ENCODE measurements around the gene CD6. TPM values are rescaled to one million over a fixed set of nuclear protein-coding genes. Genes with fewer than 3 reads are reported as not detected.

Gene CD6
- total RNA-seq, 2 donors from 2014 or later, result 0.65 to 1.2 TPM

DNA sequence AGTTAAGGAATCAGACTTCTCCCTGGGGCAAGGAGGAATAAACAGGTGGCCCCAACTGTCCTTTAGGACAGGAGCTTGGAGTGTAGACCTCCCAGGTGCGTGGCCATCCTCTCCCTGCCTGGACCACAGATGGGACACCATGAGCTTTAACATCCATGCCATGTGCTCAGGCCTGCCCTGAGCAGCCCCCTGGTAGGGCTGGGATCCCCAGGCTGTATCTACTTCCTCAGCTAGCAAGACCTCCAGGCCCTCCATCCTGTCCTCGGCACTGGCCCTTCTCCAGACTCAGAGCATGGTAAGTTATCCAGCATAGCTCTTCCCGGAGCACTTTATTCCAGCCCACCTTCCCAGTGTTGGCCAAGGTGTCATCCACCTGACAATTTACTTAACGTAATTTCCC lies 5.7 kb downstream of the CD6 start:
- ATAC-seq (no peak), DNase-seq (no peak)
- intact Hi-C loops (cut with DNase I), result no loop called here

DNA sequence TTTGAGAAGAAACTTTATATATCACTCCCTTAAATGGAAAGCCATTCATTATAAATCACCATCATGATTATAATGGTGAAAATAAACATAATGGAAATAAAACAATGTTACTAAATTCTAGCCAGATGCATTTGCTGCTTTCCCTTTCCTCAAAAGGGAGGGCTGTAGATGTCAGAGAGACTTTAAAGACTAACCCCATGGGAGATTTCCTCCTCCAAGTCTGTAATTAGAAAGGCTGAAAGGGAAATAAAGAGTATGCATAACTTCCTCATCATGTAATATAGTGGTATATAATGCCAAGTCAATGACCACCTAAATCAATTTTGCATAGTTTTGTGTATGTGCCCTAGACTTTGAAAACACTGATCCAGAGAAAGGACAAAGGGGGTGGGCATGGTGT lies 6.4 kb downstream of the CD6 start:
- intact Hi-C loops (cut with DNase I), result no loop called here
- DNase-seq (no peak), ATAC-seq (no peak)

DNA sequence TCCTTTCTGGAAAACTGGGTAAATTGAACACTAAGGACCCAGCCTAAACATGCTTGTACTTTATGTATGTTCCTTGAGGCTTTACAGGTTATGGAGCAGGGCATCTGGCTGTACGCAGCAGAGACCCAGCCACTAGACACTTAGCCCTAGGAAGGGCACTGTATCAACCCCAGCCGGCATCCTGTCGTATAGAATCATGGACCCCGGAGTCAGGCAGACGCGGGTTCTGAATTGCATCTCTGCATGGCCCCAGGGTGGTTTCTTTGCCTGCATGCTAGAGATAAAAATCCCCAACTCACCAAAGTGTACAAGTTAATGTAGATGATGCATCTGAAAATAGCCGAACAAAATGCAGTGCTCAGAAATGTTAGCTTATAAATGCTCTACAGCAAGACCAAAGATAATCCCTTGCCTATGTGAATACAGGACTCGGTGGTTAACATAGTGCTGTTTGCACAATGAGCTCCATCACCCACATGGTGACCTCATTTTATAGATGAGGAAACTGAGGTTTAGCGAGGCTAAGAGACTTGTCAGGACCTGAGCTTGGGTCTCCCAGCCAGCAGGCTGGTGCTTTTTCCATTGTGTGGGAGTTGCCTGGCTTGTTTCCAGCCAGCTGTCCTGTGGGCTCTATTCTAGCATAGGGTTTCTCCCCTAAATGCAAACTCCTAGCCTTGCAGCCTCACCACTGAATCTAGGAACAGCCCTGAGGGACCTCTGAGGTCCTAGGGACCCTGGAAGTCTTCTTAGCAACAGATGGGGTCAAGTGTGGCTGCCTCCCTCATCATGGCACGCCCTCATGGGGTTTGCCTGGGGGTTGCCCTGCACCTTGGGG lies 7.3 kb downstream of the CD6 start:
- DNase-seq (no peak), ATAC-seq (no peak)
- intact Hi-C loops (cut with DNase I), result no loop called here

DNA sequence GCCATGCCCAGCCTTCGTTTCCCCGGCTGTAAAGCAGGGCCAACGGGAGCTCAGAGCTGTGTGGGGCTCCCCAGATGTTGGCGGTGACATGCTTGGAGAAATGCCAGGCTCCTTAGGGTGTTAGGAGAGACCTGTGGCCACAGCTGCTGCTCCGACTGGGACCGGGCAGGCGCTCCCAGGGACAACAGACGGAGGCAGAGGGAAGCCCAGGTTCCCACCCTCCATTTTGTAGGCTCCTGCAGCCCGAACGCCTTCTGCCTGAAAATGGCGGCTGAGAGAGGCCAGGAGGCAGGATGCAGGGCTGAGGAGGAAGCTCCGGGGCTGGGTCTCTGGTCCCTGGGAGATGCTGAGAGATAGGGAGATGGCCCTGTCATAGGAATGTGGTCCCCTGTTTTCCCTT lies 10.0 kb downstream of the CD6 start:
- intact Hi-C loops (cut with DNase I), result no loop called here
- ATAC-seq (no peak), DNase-seq (no peak)

DNA sequence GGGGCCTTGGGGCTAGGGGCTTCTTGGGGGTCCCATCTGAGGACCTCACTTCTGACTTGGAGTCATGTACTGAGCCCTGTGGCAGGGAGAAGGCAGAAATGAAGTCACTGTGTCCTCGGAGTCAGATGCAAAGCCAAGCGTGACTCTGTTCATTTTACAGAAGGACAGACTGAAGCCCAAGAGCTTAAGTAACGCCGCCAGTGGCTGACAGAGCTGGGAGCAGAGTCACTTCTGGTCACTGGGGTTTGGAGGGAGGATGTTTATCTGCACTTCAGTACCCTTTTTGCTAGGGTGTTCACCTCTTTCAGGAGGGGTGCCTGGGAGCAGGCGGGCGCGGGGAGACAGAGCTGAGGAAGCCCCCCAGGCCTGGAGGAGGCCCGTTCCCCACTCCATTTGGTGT lies 10.7 kb downstream of the CD6 start:
- no peak for DNase-seq
- intact Hi-C loops (cut with DNase I), result no loop called here
- ATAC-seq, result no peak

DNA sequence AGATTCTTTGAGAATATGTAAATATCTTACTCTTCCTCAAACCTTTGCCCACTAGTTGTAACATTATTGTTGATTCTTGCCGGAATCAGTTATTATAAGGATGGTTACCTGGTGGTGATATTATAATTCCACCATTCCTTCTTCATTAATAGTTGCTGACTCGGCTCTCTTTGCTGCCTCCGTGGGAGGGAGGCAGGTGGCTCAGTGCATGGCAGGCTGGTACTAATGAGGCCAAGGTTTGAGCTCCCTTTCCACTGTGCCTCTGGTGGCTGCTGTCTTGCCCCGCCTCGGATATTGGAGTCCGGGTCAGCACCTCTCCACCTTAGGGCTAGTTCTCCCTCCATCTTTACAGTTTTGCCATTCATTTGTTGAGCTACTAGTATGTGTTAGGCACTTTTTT lies 12.7 kb downstream of the CD6 start:
- no peak for ATAC-seq
- no peak for DNase-seq
- intact Hi-C loops (cut with DNase I), result no loop called here

DNA sequence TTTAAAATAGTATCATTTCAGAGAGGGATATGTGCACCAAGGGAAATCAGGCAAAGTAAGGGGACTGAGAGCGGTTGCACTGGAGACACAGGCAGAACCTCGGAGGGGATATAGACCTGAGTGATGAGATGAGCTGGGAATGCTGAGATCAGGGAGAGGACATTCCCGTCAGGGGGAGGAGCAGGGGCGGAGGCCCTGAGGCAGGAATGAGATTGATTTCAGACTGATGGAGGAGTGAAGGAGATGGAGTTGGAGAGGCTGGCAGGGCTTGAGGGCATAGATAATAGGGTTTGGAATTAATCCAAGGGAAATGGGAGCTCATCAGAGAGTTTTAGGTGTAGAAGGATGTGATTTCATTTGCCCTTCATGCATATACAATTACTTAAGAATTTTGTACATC lies 13.2 kb downstream of the CD6 start:
- intact Hi-C loops (cut with DNase I), result no loop called here
- ATAC-seq, result peak in 1 of 2 donors; percentile 57

DNA sequence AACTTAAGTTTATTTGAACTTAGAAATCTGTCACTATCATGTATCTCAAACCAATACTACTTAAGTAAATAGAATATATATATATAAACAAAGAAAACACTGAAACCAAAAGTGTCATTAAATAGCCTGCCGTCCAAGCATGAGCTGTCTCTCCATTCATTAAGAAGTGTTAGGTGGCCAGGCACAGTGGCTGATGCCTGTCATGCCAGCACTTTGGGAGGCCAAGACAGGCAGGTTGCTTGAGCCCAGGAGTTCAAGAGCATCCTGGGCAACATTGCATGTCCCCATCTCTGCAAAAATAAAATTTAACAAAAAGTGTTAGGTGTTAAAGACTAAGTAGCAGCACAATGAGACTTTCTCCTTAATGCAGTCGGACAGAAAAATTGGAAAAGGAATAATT lies 14.0 kb downstream of the CD6 start:
- intact Hi-C loops (cut with DNase I), result no loop called here
- no peak for DNase-seq
- no peak for ATAC-seq

More for the DNA sequence above, 13.2 kb downstream of the CD6 start:
- no peak for DNase-seq

DNA sequence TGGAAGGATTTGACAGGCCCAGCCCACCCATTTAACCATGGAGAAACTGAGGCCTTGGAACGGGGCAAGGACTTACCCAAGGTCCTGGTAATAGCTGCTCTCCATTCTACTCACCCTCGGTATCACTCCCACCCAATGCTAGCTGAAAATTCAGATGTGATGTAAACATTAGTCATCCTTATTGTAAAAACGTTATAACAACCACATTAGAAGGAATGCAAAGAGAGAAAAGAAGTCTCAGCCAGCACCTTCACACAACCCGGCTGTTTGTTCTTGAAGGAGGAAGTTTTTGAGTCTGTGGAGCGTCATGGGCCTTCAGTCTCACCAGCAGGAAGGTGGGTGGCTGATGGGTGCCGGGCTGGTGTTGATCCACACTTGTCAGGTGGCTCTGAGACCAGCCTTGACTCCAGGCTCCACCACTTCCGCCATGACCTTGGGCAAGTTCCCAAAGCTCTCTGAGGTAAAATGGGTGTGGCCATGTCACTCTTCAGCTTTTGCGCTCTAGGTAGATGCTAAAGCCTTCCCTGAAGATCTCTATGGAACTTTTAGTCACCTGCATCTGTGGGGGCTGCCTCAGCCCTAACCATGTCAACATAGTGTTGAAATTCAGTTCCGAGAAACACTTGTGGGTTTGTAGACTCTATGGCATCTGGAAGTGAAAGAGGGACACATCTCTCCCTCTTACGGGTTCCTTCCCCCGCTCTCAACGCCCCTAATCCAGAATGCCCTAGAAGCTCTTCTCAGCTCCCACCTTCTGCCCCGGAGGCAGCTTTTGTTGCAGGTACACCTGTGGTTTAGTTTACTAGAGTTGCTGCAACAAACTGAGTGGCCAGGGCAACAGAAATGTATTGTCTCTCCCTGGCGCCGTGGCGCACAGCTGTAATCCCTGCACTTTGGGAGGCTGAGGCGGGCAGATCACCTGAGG lies 14.8 kb downstream of the CD6 start:
- DNase-seq (no peak), ATAC-seq (peak; percentile 37 to 72)
- intact Hi-C loops (cut with DNase I), result no loop called here

DNA sequence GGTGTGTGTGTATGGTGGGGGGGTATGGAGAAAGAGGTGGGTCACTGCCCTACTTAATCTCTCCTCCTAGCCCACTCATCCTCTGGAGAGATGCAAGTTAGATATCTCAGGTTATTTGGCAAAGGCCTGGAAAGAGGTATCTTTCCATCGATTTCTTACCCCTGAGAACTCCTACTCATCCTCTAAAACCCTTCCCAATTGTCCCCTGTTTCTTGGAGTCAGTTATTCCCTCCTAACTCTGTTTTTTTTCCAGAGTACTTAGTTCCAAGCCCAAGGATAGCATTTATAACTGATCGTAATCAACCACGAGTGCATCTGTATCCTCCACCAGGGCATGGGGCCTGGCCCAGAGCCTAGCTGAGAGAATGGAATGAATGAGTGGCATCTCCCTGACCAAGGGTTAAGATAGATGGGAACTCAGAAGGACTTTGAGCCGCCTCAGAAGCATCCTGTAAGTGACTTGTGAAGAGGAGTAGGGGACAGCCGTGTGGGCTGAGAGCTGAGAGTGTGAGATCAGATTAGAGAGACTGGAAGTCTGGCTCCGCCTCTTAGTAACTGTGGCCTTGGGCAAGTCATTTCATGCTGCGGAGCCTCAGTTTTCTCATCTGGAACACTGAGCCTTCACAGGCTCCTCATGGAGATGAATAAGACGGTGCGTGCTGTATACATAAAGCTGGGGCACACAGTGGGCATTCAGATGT lies 16.2 kb downstream of the CD6 start:
- no peak for ATAC-seq

DNA sequence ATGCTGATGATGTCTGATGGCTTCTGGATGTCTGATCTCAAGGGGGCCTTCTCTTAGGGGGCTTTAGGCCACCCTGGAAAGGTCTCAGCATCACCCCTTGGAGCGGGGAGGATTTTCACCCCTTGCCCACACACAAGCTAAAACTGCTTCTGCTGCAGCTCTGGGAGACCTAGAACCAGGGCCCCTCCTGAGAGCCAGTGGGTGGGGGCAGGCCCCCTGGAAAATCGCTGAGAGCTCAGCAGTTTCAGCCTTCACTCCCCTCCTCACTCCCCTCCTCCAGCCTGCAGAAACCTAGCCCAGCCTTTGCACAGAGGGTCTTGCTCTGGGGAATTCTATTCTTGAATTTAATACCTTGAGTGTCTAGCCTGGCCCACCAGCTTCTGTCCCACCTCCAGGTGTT lies 17.2 kb downstream of the CD6 start:
- intact Hi-C loops (cut with DNase I), result no loop called here
- no peak for DNase-seq
- ATAC-seq, result no peak

More for the DNA sequence above, 16.2 kb downstream of the CD6 start:
- DNase-seq, result no peak
- intact Hi-C loops (cut with DNase I), result no loop called here

DNA sequence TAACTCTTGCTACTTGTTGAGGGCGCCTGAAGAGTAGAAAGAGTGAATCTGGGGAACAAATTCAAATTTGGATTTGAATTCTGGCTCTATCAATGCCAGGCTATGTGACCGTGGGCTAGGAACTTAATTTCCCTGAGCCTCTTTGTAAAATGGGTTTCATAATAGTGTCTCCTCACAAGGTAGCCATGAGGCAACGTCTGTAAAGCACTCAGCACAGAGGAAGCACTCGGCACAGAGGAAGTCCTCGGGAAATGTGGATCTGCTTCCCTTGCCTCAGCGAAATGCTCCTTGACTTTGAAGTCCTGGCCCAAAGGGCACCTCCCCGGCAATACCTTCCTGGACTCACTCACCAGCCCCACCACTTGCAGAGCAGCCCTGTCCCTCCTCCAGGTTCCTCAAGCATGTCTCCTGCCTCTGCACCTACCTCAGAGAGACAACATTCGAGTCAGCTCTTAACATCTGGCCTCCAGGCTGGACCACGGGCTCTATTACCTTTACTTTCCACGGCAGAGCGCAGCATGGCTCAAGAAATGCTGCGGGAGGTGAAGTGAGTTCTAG lies 17.7 kb downstream of the CD6 start:
- ATAC-seq, result no peak
- intact Hi-C loops (cut with DNase I), result no loop called here
- DNase-seq, result no peak

DNA sequence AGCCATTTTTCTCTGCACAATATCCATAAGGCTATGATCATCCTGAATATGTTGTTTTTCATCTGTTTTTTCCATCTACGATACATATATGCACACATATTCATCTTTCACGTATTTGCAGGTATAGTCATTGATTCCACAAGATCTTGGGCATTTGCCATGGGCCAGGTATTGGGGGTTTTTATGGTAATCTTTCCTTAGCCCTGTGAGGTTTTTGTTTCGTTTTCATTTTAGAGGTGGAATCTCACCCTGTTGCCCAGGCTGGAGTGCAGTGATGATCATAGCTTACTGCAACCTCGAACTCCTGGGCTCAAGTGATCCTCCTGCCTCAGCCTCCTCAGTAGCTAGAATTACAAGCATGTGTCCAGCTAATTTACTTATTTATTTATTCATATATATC lies 20.0 kb downstream of the CD6 start:
- no peak for ATAC-seq
- intact Hi-C loops (cut with DNase I), result loop anchor here in 1 of 2 donors (10.0 kb wide), 1 partner anchor 123 kb away; no protein-coding TSS in a partner anchor
- no peak for DNase-seq

DNA sequence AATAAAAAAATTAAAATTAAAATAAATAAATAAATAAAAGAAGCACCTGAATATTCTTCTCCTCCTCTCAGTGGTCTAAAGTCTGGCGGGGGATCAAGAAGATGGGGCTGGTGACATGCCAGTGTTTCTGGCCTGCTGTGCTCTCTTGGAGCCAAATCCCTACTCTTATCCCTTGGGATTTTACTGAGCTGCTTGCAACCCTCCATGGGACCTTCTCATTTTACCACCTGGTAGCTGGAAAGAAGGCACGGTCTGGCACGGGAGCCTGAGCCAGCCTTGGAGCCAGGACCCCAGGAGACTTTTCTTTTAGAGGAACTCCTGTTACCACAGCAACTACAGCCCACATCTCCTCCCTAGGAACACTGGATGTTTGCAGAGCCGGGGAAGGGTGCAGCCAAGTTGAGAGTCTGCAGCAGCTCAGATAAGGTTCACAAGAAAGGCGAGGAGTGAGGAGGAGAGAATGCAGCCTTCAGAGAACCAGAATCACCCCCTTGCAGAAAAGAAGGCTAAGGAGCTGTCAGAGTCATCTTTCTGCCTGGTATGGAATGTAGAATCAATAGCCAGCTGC lies 21.4 kb downstream of the CD6 start:
- ATAC-seq (peak in 1 of 2 donors; percentile 56), DNase-seq (no peak)
- intact Hi-C loops (cut with DNase I), result loop anchor here in 1 of 2 donors (10.0 kb wide), 1 partner anchor 122 kb away; no protein-coding TSS in a partner anchor

DNA sequence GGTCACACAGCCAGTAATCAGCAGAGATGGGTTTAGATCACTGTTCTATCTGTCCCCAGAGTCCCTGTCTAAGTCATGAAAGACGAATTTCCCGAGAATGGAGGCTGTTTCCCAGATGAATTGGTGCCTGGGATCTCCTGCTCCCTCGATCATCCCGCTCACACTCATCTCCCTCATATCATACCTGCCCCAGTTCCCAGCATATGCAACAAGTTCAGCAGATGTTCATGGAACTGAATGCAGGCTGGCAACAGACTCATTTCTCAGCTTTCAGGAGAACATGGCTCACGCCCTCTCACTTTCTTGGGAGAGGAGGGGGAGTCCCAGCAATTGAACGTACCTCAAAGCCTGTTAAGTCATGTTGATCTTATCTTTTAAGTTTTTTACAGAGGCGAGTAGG lies 22.1 kb downstream of the CD6 start:
- DNase-seq (no peak), ATAC-seq (no peak)
- intact Hi-C loops (cut with DNase I), result loop anchor here in 1 of 2 donors (10.0 kb wide), 1 partner anchor 121 kb away; no protein-coding TSS in a partner anchor

DNA sequence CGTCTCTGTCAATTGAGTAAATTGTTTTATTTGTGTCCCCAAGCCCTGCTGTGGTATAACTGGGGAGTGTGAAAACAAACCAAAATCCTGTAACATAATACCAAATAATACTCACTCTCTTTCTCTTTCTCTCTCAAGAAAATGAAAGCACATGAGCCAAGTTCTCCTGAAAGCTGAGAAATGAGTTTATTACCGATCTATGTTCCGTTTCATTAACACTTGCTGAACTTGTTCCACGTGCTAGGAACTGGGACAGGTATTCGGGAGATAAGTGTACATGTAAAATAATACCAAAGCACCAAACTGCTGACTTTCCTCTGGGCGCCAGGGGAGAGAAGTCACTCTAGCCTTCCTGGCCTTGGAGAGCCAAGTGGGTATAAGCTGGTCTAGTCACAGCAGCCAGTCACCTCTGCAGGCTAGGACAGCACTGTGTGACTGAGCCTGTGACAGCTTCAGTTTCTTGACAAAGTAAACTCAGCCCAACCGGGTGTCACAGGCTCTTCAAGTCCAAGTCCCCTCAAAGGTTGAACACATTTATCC lies 23.1 kb downstream of the CD6 start:
- ATAC-seq (no peak), DNase-seq (no peak)
- intact Hi-C loops (cut with DNase I), result loop anchor here in 1 of 2 donors (10.0 kb wide), 1 partner anchor 120 kb away; no protein-coding TSS in a partner anchor

DNA sequence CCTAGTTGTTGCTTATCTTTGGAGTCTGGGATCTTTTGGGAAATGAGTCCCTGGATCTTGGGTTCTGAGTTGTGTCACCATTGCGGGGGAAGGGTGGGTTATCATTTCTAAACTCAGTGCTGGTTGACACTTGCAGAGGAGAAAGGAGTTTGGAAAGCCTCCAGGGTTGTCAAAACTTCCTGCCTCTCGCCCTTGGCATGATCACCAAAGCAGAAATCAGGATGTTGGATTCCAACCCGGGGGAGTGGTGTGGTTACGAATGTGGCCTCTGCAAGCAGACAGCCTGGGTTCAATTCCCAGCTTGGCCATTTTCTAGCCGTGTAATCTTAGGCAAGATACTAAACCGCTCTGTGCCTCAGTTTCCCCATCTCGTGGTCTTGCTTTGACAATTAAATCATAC lies 24.3 kb downstream of the CD6 start:
- intact Hi-C loops (cut with DNase I), result loop anchor here in 1 of 2 donors (10.0 kb wide), 1 partner anchor 119 kb away; no protein-coding TSS in a partner anchor
- ATAC-seq (peak; percentile 38 to 60), DNase-seq (peak; percentile 46)
